BLaER1 treated with 17β-estradiol and CSF1 and Interleukin-3, amounts not matched to agents 10 nM and 100 nM (cell line): ENCODE data around the gene RFC3.
"Not testable (repeated sequence)": the region's sequence is repeated elsewhere in the genome, so short reads cannot be mapped to it uniquely, and the experiment has no call there.

Experiments used
- H3K27ac ChIP-seq, 11 experiments: shearing (Covaris generic); formaldehyde crosslinking; 2 replicates each; pipeline ENCODE4 v1.8.1; 2022
- H3K27me3 ChIP-seq, 11 experiments: shearing (Covaris generic); formaldehyde crosslinking; 2 replicates each; pipeline ENCODE4 v1.8.1; 2022
- H3K36me3 ChIP-seq, 11 experiments: shearing (Covaris generic); formaldehyde crosslinking; 2 replicates each; pipeline ENCODE4 v1.8.1; 2022
- H3K4me1 ChIP-seq, 10 experiments: shearing (Covaris generic); formaldehyde crosslinking; 2 replicates each; pipeline ENCODE4 v1.8.1; 2022
- H3K4me2 ChIP-seq, 11 experiments: shearing (Covaris generic); formaldehyde crosslinking; 2 replicates each; pipeline ENCODE4 v1.8.1; 2022
- H3K4me3 ChIP-seq, 10 experiments: shearing (Covaris generic); formaldehyde crosslinking; 2 replicates each; pipeline ENCODE4 v1.8.1; 2022
- H3K9ac ChIP-seq, 11 experiments: shearing (Covaris generic); formaldehyde crosslinking; 2 replicates each; pipeline ENCODE4 v1.8.1; 2022
- H3K9me3 ChIP-seq, 11 experiments: shearing (Covaris generic); formaldehyde crosslinking; replicated peaks in 1 of 11; 2 replicates each; pipeline ENCODE4 v1.8.1; 2022
- H4K20me1 ChIP-seq, 11 experiments: shearing (Covaris generic); formaldehyde crosslinking; 2 replicates each; pipeline ENCODE4 v1.8.1; 2022
- Cebpa-rat ChIP-seq, 11 experiments: shearing (Covaris generic); IDR thresholded peaks; 2 replicates each; pipeline ENCODE4 v1.8.1; 2022

RFC3 gene

DNA sequence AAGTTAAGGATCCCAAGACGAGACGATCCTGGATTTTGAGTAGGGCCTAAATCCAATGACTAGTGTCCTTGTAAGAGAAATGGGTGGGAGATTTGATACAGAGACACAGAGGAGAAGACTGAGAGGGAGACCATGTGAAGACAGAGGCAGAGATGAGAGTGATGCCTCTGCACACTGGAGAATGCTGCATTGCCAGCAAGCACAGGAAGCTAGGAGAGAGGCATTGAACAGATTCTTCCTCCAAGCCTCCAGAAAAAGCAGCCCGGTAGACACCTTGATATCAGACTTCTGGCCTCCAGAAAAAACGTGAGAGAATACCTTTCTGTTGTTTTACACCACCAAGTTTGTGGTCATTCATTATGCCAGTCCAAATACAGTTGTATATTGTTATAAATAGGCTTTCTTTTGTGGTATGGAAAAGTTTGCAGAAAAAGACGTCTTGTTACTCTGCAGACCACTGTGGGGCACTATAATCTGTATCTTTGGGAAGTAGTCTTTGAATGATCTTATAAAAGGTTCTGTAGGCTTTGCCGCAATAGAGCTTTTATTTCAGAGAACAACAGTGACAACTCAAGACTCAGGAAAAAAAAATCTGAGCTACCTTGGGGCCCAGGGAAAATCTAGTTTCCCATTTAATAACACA lies 17.9 kb upstream of the RFC3 start:
- Histone ChIP-seq H3K9me3 (no peaks in the 10 kb centered on the region; a peak in 1 of 22 replicates), H3K27me3 (no peaks in the 10 kb centered on the region), H4K20me1 (no peaks in the 10 kb centered on the region), H3K4me1 (peaks cover 4 to 44% (median 17%) of the 10 kb centered on the region in 10 experiments; a peak in 11 of 20 replicates), H3K36me3 (no peaks in the 10 kb centered on the region), H3K4me2 (0 out of 22 replicates have a peak overlapping the region, but pooled peaks of 1 of the 11 experiments have one; percentile 10), H3K9ac (0 out of 22 replicates have a peak overlapping the region, but pooled peaks of 1 of the 11 experiments have one; percentile 5), H3K27ac (no peak overlapping the region), H3K4me3 (no peak overlapping the region)
- TF ChIP-seq Cebpa-rat (IDR thresholded peaks at IDR 0.05), result no peak

DNA sequence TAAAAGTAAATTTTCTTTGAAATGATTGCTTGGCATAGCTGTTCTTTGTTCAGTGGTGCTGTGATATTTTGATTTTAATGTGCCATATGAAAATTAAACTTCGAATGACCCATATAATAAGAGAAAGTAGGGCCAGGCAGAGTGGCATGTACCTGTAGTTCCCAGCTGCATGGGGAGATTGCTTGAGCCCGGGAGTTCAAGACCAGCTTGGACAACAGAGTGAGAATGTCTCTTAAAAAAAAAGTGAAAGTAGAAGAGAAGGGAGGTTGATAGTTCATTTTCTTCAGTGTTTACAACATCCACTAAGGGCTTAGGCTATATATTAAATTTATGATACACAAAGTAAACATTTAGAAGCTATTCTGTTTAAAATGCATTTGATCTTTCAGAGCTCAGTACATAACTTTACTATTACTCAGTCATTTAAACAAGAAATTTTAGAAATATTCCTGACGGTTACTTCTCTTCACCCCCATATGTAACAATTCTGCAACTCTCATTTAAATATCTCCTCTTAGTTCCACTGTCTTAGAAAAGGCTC lies 17.2 kb upstream of the RFC3 start:
- H3K27ac ChIP-seq, result no peak overlapping the region
- no peak overlapping the region for H3K4me2 ChIP-seq
- H3K4me3 ChIP-seq, result no peak overlapping the region
- H3K36me3 ChIP-seq, result no peaks in the 10 kb centered on the region
- peaks cover 4 to 38% (median 13%) of the 10 kb centered on the region in 10 experiments; a peak in 11 of 20 replicates for H3K4me1 ChIP-seq
- H3K9ac ChIP-seq, result no peak overlapping the region
- no peaks in the 10 kb centered on the region for H4K20me1 ChIP-seq
- no peaks in the 10 kb centered on the region for H3K9me3 ChIP-seq
- H3K27me3 ChIP-seq, result no peaks in the 10 kb centered on the region
- no peak for TF ChIP-seq Cebpa-rat (IDR thresholded peaks at IDR 0.05)

DNA sequence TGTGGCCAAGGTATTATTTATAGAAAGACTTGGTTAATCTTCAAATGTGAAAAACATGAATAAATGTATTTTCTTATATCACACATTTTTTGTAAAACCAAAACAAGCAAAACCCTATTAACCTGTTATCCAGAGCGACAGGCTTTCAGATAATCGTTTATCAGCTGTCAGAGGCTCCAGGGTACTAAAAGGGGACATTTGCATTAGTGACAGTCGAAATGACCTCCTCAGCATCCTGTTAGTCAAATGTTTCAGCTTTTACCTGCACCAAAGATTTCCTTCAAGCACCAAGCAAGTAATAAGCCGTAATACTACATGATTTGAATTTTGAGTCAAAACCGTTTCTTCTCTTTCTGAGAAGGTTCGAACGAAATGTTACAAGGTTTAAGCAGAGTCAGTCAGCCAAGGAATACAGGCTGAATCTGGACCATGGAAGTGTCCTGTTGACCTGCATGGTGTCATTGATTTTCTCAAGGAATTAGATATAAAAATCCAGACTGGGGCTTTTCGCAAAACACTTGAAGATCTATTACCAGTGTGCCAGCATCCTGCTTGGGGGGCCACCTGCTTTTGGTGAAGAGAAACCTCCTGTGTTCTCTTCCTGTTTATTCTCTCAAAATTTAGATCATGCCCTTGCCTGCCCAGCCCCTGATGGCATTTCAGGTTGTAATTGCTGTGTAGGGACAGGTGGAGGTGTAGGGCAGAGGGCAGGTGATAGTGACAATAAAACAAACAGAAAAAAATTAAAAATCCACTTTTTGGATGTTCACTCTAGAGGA lies 11.3 kb upstream of the RFC3 start:
- Histone ChIP-seq H3K4me2 (no peak overlapping the region), H3K27me3 (no peaks in the 10 kb centered on the region), H3K4me1 (peaks cover 0 to 11% (median 7%) of the 10 kb centered on the region in 10 experiments; a peak in 10 of 20 replicates), H3K9me3 (no peaks in the 10 kb centered on the region), H3K9ac (no peak overlapping the region), H3K27ac (no peak overlapping the region), H3K4me3 (no peak overlapping the region), H4K20me1 (no peaks in the 10 kb centered on the region), H3K36me3 (no peaks in the 10 kb centered on the region)
- TF ChIP-seq Cebpa-rat (IDR thresholded peaks at IDR 0.05), result no peak

- not testable (repeated sequence) for H3K27me3 ChIP-seq, H3K4me1 ChIP-seq, H3K9me3 ChIP-seq, H3K4me2 ChIP-seq, H3K9ac ChIP-seq, H3K4me3 ChIP-seq, H3K36me3 ChIP-seq, H4K20me1 ChIP-seq, H3K27ac ChIP-seq
Measured at GRCh38 chr13:33812829-33813228, 5.1 kb upstream of the RFC3 start.

- Histone ChIP-seq H3K4me3 (no peak overlapping the region), H3K4me1 (peaks cover 6 to 21% (median 11%) of the 10 kb centered on the region in 10 experiments; a peak in 19 of 20 replicates), H3K9me3 (no peaks in the 10 kb centered on the region), H3K4me2 (no peak overlapping the region), H3K27ac (no peak overlapping the region), H4K20me1 (peaks cover 0 to 3% (median 0%) of the 10 kb centered on the region in 11 experiments; a peak in 3 of 22 replicates), H3K27me3 (no peaks in the 10 kb centered on the region), H3K9ac (no peak overlapping the region), H3K36me3 (peaks cover 0 to 5% (median 4%) of the 10 kb centered on the region in 11 experiments; a peak in 11 of 22 replicates)
- no peak for TF ChIP-seq Cebpa-rat (IDR thresholded peaks at IDR 0.05)
Measured at GRCh38 chr13:33815011-33815550, 2.9 kb upstream of the RFC3 start.

DNA sequence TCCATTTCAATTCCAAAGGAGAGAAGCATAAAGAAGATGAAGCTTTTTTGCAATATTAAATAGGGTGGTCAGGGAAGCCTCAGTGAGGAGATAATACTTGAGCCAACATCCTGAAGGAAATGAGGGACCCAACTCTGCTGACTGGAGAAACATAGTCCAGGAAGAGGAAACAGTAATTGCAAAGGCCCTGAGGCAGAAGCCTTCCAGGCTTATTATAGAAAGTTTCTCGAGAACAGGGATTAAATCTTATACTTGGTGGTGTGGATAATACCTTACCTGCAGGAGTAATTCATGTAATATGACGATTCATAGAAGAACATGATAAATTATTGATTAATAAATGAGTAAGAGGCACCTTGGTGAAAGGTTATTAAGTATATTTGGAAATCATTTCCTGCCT lies 1.0 kb upstream of the RFC3 start:
- Histone ChIP-seq H3K4me3 (peak overlapping the region in 1 of 10 experiments; percentile 79; a peak in 1 of 20 replicates), H3K36me3 (peaks cover 5 to 23% (median 20%) of the 10 kb centered on the region in 11 experiments; a peak in 19 of 22 replicates), H3K9me3 (no peaks in the 10 kb centered on the region), H3K4me2 (peak overlapping the region in 4 of 11 experiments; percentile 75 to 91 (median 82); a peak in 4 of 22 replicates), H3K4me1 (peaks cover 6 to 25% (median 12%) of the 10 kb centered on the region in 10 experiments; a peak in 19 of 20 replicates), H3K27ac (no peak overlapping the region), H4K20me1 (peaks cover 0 to 6% (median 0%) of the 10 kb centered on the region in 11 experiments; a peak in 4 of 22 replicates), H3K9ac (no peak overlapping the region), H3K27me3 (no peaks in the 10 kb centered on the region)
- TF ChIP-seq Cebpa-rat (IDR thresholded peaks at IDR 0.05), result no peak

- peak overlapping the region; percentile 79 to 97 (median 91) for H3K4me3 ChIP-seq
- peaks cover 6 to 25% (median 12%) of the 10 kb centered on the region in 10 experiments; a peak in 19 of 20 replicates for H3K4me1 ChIP-seq
- H3K27me3 ChIP-seq, result no peaks in the 10 kb centered on the region
- no peak for TF ChIP-seq Cebpa-rat (IDR thresholded peaks at IDR 0.05)
- peaks cover 5 to 29% (median 26%) of the 10 kb centered on the region in 11 experiments; a peak in 19 of 22 replicates for H3K36me3 ChIP-seq
- H3K9me3 ChIP-seq, result no peaks in the 10 kb centered on the region
- peak overlapping the region; percentile 40 to 95 (median 90) for H3K27ac ChIP-seq
- peak overlapping the region; percentile 58 to 91 (median 79) for H3K4me2 ChIP-seq
- H3K9ac ChIP-seq, result peak overlapping the region; percentile 86 to 96 (median 92)
- peaks cover 0 to 6% (median 0%) of the 10 kb centered on the region in 11 experiments; a peak in 4 of 22 replicates for H4K20me1 ChIP-seq
Measured at GRCh38 chr13:33817513-33817900, 442 bp upstream of the RFC3 start.

GRCh38 chr13:33825083-33825482 lies 7.1 kb downstream of the RFC3 start:
- Histone ChIP-seq H3K36me3 (peaks cover 37 to 100% (median 90%) of the 10 kb centered on the region in 11 experiments), H3K27me3 (no peaks in the 10 kb centered on the region), H3K4me3 (no peak overlapping the region), H3K27ac (no peak overlapping the region), H3K9me3 (no peaks in the 10 kb centered on the region), H4K20me1 (peaks cover 0 to 11% (median 6%) of the 10 kb centered on the region in 11 experiments; a peak in 9 of 22 replicates), H3K9ac (no peak overlapping the region), H3K4me2 (no peak overlapping the region), H3K4me1 (peaks cover 0 to 4% (median 0%) of the 10 kb centered on the region in 10 experiments; a peak in 2 of 20 replicates)
- no peak for TF ChIP-seq Cebpa-rat (IDR thresholded peaks at IDR 0.05)
